Muscle of back (tissue), 13 donors: ENCODE results near the gene TBC1D3K. TPM values are rescaled to one million over a fixed set of nuclear protein-coding genes. Genes with fewer than 3 reads are reported as not detected.
"Not testable (repeated sequence)": the region's sequence is repeated elsewhere in the genome, so short reads cannot be mapped to it uniquely, and the experiment has no call there.

Source experiments
- DNase-seq, 3 donors: peaks; one replicate each; pipeline versions ENCODE4 v3.0.0 to v3.0.0-alpha.2; 2013
- long read RNA-seq, 9 donors: transcript quantifications; one replicate each; lab custom pipeline, GENCODE V29; 2026
- polyA plus RNA-seq, 10 donors: library from polyadenylated mRNA; unstranded; fragments of 120-200 nt; gene quantifications; one replicate each; pipeline ENCODE4 v1.2.1, GENCODE V29; 2013; ENCODE audit not compliant: insufficient read length in 10 of 10

The TBC1D3K gene
- polyA plus RNA-seq = under 1 TPM in 1 of 10 donors, not detected in 9; 0.97 TPM
- long read RNA-seq, donor 1 = 0 reads
- long read RNA-seq, donor 2 = 0 reads
- long read RNA-seq, donor 3 = 0 reads
- long read RNA-seq, donor 4 = 0 reads
- long read RNA-seq, donor 5 = 0 reads
- long read RNA-seq, donor 6 = 0 reads
- long read RNA-seq, donor 7 = 0 reads
- long read RNA-seq, donor 8 = 0 reads
- long read RNA-seq, donor 9 = 0 reads

- DNase-seq = not testable (repeated sequence)
Measured at GRCh38 chr17:37924115-37924514, at the start of gene TBC1D3K. Gene TBC1D3K, plus strand, starts transcription at chr17:37924415. Its CDS starts 1,585 bp downstream, at chr17:37926000.

DNA sequence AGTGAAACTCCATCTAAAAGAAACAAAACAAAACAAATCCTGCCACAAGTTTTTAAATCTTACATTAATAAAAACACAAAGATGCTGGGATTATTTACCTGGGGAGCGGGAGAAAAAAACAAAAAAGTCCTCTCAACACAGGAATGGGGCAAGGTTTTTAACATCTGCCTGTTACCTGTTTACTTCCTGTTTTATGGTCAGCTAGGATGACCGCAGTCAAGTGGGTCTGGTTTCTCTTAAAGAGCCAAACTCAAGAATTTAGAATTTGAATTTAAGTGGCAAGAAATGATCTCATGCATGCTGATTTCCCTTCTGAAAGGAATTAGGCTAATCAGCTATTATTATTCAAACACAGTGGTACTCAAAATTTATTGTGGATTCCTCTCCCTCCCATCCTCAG, 39.7 kb upstream of the TBC1D3K start:
- DNase-seq = no peak

DNA sequence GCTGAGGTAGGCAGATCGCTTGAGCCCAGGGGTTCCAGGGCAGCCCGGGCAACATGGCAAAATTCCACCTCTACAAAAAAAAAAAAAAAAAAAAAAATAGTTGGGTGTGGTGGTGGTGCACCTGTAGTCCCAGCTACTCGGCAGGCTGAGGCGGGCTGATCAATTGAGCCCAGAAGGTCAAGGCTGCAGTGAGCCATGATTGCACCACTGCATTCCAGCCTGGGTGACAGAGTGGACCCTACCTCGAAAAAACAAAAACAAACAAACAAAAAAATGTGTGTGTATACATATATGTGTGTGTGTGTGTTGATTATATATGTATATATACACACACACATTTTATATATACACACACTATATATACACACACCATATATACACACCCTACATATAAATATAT, 39.1 kb upstream of the TBC1D3K start:
- no peak for DNase-seq

DNA sequence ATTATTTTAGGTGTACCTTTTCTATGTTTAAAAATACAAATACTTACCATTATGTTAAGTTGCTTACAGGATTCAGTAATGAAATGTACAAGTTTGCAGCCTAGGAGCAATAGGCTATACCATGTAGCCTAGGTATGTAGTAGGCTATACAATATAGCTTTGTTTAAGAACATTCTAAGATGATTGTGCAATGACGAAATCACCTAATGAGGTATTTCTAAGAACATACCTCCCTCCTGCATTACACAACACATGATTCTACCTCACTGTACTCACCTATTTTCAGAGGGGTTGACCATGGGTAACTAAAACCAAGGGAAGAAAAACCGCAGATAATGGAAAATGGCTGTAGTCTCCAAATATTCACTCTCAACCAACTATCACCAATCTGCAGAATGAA, 35.3 kb upstream of the TBC1D3K start:
- DNase-seq = no peak

DNA sequence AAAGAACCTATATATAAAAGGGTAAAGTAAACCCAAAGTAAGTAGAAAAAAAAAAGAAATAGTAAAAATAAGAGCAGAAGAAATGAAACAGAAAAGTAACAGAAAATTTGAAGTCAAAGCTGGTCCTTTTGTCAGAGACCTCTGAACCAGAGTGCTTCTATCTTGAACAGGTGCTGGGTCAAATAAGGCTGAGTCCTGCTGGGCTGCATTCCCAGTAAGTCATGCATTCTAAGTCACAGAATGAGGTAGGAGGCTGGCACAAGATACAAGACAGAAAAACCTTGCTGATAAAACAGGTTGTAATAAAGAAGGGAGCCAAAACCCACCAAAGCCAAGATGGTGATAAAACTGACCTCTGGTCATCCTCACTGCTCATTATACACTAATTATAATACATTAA, 27.3 kb upstream of the TBC1D3K start:
- not testable (repeated sequence) for DNase-seq

Other genes with a start within 250 kb of the TBC1D3K start
- gene HNF1B, start 179.4 kb upstream of the TBC1D3K start, polyA plus RNA-seq = under 1 TPM in 4 of 10 donors, not detected in 6; 0.04 to 0.14 (median 0.08) TPM
- 10 to 100 TPM in 7 of 10 donors, 1 to 10 TPM in 3; 1.4 to 28.1 (median 13.8) TPM for gene TBC1D3L, start 64.6 kb downstream of the TBC1D3K start, polyA plus RNA-seq
- 1 to 10 TPM in 7 of 10 donors, under 1 TPM in 2, not detected in 1; 0.78 to 4.9 (median 1.5) TPM for gene TBC1D3D, start 79.6 kb downstream of the TBC1D3K start, polyA plus RNA-seq
- gene TBC1D3C, start 144.2 kb downstream of the TBC1D3K start, polyA plus RNA-seq = 1 to 10 TPM in 3 of 10 donors, under 1 TPM in 1, not detected in 6; 0.94 to 3.9 (median 2.2) TPM
- gene TBC1D3E, start 203.5 kb downstream of the TBC1D3K start, polyA plus RNA-seq = 1 to 10 TPM in 1 of 10 donors, not detected in 9; 3.1 TPM